GM18909 (cell line): ENCODE measurements around the gene ZBP1.

ENCODE experiments used
- ATAC-seq: cut with Tn5 transposase; IDR thresholded peaks from one replicate; pipeline ENCODE4 v1.9.1; 2021; ENCODE audit warnings: mild to moderate bottlenecking; ENCODE audit not compliant: unreplicated experiment, poor library complexity

ZBP1 gene, protein sequence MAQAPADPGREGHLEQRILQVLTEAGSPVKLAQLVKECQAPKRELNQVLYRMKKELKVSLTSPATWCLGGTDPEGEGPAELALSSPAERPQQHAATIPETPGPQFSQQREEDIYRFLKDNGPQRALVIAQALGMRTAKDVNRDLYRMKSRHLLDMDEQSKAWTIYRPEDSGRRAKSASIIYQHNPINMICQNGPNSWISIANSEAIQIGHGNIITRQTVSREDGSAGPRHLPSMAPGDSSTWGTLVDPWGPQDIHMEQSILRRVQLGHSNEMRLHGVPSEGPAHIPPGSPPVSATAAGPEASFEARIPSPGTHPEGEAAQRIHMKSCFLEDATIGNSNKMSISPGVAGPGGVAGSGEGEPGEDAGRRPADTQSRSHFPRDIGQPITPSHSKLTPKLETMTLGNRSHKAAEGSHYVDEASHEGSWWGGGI

DNA sequence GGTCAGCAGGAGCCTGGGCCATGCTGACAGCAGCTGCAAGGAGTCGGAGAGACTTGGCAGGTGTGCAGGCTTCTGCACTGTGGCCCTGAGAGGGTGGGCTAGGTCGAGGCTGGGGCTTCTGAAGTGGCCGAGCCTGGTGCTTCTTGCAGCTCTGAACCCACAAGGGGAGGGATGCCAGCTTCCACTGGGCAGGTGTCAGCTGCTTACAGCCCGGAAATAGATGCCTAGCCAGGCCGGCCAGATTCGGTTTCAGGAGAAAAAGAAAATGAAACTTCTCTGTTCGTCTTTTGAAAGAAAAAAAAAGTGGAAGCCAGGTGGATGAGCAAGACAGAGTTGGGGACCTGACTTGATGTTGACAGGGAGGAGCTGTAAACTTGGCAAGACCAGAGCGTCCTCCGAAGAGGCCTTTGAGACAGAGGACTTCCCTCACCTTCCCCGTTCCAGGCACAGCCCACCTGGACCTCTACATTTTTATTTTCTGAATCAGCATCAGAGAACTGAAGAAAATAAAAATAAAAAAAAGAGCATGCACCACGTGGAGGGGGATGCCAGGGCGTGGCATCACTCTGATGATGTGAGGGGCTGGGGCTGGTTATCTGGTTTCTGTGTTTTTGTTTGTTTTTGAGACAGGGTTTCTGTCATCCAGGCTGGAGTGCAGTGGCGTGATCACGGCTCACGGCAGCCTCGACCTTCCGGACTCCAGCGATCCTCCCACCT lies at the start of gene ZBP1:
Gene ZBP1 (minus strand): TSS at position 153 of the 717 bp plus-strand sequence. CDS start 131 bp downstream, at position 22.
- peak; percentile 52 for ATAC-seq

DNA sequence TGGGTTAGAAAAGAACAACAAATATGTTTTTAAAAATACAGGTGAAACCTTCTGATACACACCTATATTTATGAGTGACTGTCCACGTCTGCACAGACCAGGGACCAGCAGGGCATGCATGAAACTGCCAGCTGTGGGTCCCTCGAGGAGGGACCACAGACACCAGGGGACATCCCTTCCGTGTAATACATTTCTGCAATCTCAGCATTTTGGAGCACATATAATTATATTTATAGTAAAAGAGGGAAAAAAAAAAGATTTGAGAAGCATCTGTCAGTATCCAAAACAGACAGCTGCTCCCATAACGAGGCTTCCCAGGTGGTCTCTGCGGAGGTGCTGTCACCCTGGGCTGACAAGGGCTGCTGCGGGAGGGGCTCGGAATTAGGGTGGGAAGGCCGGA lies 49.4 kb upstream of the ZBP1 start:
- no peak for ATAC-seq

- no peak for ATAC-seq
Measured at GRCh38 chr20:57667924-57668782, 47.9 kb upstream of the ZBP1 start.

- ATAC-seq: no peak
Measured at GRCh38 chr20:57667388-57667787, 47.2 kb upstream of the ZBP1 start.

GRCh38 chr20:57666834-57667157 lies 46.6 kb upstream of the ZBP1 start:
- no peak for ATAC-seq

- ATAC-seq: no peak
Measured at GRCh38 chr20:57666106-57666833, 46.0 kb upstream of the ZBP1 start.

GRCh38 chr20:57665589-57665971 lies 45.4 kb upstream of the ZBP1 start:
- no peak for ATAC-seq

DNA sequence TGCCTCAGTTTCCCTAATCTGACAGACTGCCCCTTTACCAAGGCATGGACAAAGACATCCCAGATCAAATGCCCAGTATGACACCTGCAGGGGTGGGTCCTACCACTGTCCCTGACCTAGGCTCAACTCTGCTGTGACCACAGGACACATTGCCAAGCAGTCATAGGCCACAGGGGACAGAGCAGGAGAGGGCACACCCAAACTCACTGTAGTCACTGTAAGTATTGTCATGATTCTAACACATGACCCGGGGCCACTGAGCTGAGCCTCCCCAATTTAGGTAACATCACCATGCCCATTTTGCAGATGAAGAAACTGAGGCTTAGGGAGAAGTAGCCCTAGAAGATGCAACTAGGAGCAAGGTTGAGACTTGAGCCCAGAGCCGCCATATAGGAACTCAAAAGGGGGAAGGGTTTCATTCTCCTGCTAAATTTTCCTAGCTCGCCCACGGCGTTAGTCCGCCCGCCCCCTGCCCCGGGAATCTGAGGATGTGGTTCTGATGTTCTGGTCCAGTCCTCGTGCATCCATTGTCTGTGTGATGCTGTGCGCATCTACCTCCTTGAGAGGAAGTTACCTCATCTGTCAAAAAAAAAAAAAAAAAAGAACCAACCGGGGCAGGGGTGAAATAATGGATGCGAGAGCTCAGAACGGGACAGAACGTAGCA lies 44.8 kb upstream of the ZBP1 start:
- ATAC-seq: no peak

DNA sequence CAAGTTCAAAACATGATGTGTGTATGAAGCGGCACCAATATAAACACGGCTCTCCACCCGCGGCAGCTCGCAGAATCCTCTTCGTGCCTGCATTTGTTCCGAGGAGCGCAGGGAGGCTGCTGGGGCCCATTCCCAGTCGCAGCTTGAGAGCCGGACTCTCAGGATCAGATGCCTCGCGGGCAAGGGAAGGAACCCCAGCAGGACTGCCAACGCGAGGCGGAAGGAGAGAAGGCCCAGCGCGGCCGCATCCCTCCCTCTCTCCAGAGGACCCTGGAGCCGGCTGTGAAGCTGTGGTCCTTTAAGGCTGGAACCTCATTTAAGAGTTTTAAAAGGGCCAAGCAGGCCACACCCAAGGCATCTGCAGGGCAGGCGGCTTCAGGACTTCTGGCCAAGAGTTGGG lies 44.2 kb upstream of the ZBP1 start:
- ATAC-seq: no peak

GRCh38 chr20:57663681-57664451 lies 43.6 kb upstream of the ZBP1 start:
- ATAC-seq: no peak

- no peak for ATAC-seq
Measured at GRCh38 chr20:57663241-57663640, 43.0 kb upstream of the ZBP1 start.

GRCh38 chr20:57662456-57663240 lies 42.4 kb upstream of the ZBP1 start:
- no peak for ATAC-seq

- no peak for ATAC-seq
Measured at GRCh38 chr20:57661746-57662455, 41.7 kb upstream of the ZBP1 start.

DNA sequence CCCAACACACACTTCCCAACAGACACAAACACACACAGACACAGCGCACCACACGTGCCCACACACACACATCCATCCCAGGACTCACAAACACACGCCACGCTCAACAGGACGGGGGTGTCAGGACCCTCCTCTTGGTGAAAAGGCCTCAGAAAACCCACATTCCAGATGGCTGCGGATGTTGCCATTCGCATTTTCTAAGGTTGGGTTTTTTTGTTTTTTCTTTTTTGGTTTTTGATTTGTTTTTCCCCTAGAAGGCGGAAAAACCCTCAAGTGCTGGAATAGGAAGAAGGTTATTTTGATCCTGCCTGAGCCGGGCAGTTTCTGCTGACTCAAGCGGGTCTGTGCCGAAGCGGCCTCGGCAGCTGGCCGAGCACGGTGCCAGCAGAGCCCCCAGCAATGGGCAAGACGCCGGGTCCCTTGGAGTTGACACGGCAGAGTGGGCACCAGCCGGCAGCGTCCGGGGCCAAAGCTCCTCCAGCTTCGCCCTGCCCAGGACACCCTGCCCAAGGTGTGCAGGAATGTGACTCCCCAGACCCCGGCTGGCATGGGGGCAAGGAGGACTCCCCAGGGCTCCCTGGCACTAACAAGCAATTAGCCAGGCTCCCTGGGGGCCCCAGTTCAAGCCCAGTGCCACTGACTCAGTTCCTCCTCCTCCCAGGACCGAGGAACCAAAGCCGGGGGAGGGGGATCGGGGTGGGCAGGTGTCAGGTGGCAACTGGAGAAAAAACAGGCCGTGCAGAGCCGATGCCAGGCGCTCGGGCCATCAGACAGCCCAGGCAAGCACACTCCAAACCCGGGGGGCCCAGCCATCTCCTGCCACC lies 40.9 kb upstream of the ZBP1 start:
- no peak for ATAC-seq

- ATAC-seq: no peak
Measured at GRCh38 chr20:57660181-57660921, 40.1 kb upstream of the ZBP1 start.

DNA sequence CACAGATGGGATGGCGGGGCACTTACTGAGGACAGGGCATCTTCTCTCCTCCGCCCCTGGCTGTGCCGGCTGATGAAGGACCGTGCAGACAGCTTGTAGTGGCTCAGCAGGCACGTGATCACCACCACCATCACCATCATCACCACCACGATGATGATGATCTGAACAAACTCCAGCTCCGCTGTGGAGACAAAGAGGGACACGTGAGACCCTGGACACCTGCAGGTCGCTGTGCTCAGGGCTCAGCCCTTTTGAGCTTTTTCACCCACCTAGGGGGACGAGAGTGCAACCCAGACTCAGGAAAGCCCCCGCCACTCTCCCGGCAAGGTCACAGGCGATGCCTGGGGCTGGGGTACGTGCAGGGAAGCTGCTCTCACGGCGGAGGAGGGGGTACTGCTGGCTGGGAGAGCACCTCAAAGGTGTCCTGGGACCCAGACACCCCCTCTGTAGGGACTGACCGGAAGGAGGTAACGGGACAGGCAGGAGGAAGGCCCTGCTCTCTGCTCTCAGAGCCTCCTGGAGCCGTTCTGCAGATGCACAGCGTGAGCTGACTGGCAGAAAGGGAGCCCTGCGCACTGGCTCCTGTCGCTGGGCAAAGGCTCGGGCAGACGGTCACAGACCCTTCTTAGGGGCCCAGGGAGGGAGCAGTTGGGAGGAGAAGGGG lies 39.4 kb upstream of the ZBP1 start:
- ATAC-seq: no peak
